ENCODE data around the gene MERTK. TPM values are rescaled to one million over a fixed set of nuclear protein-coding genes. Genes with fewer than 3 reads are reported as not detected.

Gene MERTK
- total and polyA plus RNA-seq, 2 of the 13 experiments (the other 11 are each of a cell fraction or from before 2014, with no cell fraction given) = 37.3 to 44.7 TPM

DNA sequence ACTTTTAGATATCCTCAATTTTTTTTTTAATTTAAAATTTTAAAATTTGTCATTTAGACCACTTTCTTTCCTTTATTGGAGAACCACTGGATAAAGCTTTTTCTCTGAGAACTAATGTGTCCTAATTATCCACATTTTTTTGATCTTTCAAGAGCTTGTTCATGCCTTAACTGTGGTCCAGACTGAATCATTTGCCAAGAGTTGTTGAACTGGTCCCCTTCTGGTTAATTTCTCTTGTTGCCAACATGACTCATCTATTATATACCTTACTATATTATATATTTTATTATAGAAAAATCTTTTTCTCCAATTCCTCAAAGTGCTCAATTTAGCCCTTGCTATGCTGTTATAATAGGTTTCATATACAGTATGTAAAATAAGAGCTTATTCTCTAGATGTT lies 103.5 kb downstream of the MERTK start:
- no peaks in the 10 kb centered on the region for H3K4me1 ChIP-seq (ENCODE audit: insufficient read depth, low read length)
- H3K4me3 ChIP-seq (replicated peaks in 1 of 3; ENCODE audit: insufficient read depth in 1 of 3, low read depth in 2 of 3, low read length in 3 of 3) = no peak overlapping the region
- CTCF ChIA-PET (ENCODE audit: low intra/inter-chr PET ratio, low total read pairs) = no interaction called here
- H3K4me2 ChIP-seq (ENCODE audit: low read depth, low read length) = no peak overlapping the region
- no peak overlapping the region for H3K27ac ChIP-seq (ENCODE audit: extremely low read length, insufficient read depth, low read length)
- ATAC-seq = no peak
- H3K9ac ChIP-seq (ENCODE audit: insufficient read depth, low read depth, low read length) = no peak overlapping the region
- intact Hi-C loops (cut with micrococcal nuclease; ENCODE audit: unreplicated experiment) (no loop called here), in situ Hi-C loops (cut with HindIII; ENCODE audit: extremely low pct_ligation_motif_present, low pct_unique_long_range_greater_than_20kb) (no loop called here)
- H4K20me1 ChIP-seq (ENCODE audit: insufficient read depth, low read length) = no peaks in the 10 kb centered on the region
- no peaks in the 10 kb centered on the region for H3K9me3 ChIP-seq (ENCODE audit: low read length)
- no peak for FAIRE-seq
- POLR2A ChIA-PET = interaction anchor here (1.9 kb wide), 1 partner anchor 14 kb away, joined by 6 read pairs; no protein-coding TSS in a partner anchor
- peaks cover 21 to 69% of the 10 kb centered on the region in 2 experiments for H3K36me3 ChIP-seq (replicated peaks in 1 of 2; ENCODE audit: control insufficient read depth in 1 of 2, insufficient read depth in 2 of 2, low read length in 2 of 2)
- TF ChIP-seq HNRNPH1 (optimal IDR thresholded peaks at IDR 0.05; ENCODE audit: low read depth, low read length) (no peak), NCOA2 (CRISPR knock-in tag; IDR thresholded peaks at IDR 0.05) (no peak), ELF4 (CRISPR knock-in tag; IDR thresholded peaks at IDR 0.05; ENCODE audit: borderline replicate concordance) (no peak), ZNF44 (CRISPR knock-in tag; IDR thresholded peaks at IDR 0.05) (no peak), RFXAP (CRISPR knock-in tag; IDR thresholded peaks at IDR 0.05; ENCODE audit: borderline replicate concordance) (no peak), DR1 (CRISPR knock-in tag; IDR thresholded peaks at IDR 0.05) (no peak), EEA1 (CRISPR knock-in tag; IDR thresholded peaks at IDR 0.05; ENCODE audit: borderline replicate concordance) (no peak), YEATS4 (CRISPR knock-in tag; IDR thresholded peaks at IDR 0.05; ENCODE audit: borderline replicate concordance) (no peak)
- TF ChIP-seq, protein P1, sequence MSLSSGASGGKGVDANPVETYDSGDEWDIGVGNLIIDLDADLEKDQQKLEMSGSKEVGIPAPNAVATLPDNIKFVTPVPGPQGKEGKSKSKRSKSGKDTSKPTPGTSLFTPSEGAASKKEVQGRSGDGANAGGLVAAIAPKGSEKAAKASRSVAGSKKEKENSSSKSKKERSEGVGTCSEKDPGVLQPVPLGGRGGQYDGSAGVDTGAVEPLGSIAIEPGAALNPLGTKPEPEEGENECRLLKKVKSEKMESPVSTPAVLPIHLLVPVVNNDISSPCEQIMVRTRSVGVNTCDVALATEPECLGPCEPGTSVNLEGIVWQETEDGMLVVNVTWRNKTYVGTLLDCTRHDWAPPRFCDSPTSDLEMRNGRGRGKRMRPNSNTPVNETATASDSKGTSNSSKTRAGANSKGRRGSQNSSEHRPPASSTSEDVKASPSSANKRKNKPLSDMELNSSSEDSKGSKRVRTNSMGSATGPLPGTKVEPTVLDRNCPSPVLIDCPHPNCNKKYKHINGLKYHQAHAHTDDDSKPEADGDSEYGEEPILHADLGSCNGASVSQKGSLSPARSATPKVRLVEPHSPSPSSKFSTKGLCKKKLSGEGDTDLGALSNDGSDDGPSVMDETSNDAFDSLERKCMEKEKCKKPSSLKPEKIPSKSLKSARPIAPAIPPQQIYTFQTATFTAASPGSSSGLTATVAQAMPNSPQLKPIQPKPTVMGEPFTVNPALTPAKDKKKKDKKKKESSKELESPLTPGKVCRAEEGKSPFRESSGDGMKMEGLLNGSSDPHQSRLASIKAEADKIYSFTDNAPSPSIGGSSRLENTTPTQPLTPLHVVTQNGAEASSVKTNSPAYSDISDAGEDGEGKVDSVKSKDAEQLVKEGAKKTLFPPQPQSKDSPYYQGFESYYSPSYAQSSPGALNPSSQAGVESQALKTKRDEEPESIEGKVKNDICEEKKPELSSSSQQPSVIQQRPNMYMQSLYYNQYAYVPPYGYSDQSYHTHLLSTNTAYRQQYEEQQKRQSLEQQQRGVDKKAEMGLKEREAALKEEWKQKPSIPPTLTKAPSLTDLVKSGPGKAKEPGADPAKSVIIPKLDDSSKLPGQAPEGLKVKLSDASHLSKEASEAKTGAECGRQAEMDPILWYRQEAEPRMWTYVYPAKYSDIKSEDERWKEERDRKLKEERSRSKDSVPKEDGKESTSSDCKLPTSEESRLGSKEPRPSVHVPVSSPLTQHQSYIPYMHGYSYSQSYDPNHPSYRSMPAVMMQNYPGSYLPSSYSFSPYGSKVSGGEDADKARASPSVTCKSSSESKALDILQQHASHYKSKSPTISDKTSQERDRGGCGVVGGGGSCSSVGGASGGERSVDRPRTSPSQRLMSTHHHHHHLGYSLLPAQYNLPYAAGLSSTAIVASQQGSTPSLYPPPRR (CRISPR knock-in tag; IDR thresholded peaks at IDR 0.05; ENCODE audit: borderline replicate concordance) = no peak
- no peak overlapping the region for H2AFZ ChIP-seq (ENCODE audit: low read length)
- no TSS peak for BruUV-seq (replicated peaks)
- DNase-seq (ENCODE audit: low spot score) = no peak
- H3K79me2 ChIP-seq (ENCODE audit: insufficient read depth, low read length) = no peaks in the 10 kb centered on the region
- H3K27me3 ChIP-seq (ENCODE audit: control insufficient read depth in 1 of 2, insufficient read depth in 2 of 2, low read length in 2 of 2) = no peaks in the 10 kb centered on the region
